ENCODE data around the gene C12orf42.

DNA sequence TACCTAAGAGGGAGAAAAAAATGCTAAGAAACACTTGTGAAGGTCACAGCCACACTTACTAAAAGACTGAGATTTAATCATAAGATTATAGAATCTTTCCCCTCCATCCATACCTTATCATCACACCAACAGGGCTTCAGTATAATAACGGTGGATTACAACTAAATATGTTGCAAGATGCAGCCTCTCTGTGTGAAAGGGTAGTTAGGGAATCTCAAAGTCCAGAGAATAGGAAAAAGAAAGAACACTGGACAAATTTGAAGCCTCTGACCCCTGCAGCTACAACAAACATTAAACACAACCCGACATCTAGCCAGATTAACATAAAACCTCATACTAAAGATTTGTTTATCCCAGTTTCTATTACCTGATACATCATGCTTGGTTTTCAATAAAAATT is 181.0 kb downstream of the C12orf42 start:
- TF ChIP-seq EZH2phosphoT487 (IDR thresholded peaks at IDR 0.05; ENCODE audit: insufficient read depth, low read depth), result no peak
- no peak for TF ChIP-seq EZH2 (IDR thresholded peaks at IDR 0.05; ENCODE audit: insufficient read depth, poor library complexity, severe bottlenecking)

All from GM23248 (cell line).